Nucleus accumbens (tissue), 56 donors: ENCODE measurements around the gene P2RX3.
"Not testable (repeated sequence)": the region's sequence is repeated elsewhere in the genome, so short reads cannot be mapped to it uniquely, and the experiment has no call there.

Source experiments
- DNase-seq, 56 donors: peaks; one replicate each; lab custom pipeline; 2025; lab: John Stamatoyannopoulos, UW

P2RX3 gene

GRCh38 chr11:57347336-57347735 is 9.2 kb downstream of the P2RX3 start:
- no peak for DNase-seq

DNA sequence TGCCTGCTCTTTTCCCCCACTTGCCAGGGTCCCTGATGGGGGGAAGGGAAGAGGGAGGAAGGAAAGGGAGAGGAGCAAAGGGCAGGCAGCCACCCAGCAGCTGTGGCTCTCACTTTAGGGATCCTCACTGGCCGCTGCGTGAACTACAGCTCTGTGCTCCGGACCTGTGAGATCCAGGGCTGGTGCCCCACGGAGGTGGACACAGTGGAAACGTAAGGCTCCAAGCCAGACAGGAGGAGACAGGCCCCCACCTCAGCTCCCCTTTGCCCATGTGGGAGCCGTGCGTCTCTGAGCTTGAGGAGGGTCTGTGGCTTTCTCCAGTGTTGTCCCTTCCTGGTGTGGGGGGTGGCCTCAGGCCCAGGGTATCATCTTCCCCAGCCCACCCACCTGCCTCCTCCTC is 9.9 kb downstream of the P2RX3 start:
- no peak for DNase-seq

DNA sequence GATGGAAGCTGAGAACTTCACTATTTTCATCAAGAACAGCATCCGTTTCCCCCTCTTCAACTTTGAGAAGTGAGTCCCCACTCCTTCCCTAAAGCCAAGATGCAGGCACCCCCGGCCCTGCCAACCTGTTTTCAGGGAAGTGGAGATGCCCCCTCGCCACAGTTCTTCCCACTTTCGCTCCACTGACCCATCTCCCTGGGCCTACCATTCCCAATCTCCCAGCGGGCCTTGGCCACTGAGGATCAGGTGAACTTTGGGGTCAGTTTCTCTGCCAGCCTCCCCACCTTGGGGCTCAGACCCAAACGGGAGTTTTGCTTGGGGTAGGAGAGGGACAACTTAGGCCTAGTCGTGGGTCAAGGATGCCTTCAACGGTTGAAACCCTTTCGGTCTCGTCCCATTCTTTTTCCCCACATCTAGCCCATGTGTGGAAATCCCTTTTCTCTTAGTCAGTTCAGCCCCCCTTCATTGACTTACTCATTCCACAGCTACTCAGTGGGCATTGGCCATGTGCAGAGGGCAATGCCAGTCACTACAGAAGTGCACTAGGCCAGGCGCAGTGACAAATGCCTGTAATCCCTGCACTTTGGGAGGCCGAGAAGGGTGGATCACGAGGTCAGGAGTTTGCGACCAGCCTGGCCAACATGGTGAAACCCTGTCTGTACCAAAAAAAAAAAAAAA is 10.6 kb downstream of the P2RX3 start:
- DNase-seq, result no peak

GRCh38 chr11:57349491-57350274 is 11.5 kb downstream of the P2RX3 start:
- peak in 43 of 56 donors; percentile 5 to 71 (median 30) for DNase-seq

DNA sequence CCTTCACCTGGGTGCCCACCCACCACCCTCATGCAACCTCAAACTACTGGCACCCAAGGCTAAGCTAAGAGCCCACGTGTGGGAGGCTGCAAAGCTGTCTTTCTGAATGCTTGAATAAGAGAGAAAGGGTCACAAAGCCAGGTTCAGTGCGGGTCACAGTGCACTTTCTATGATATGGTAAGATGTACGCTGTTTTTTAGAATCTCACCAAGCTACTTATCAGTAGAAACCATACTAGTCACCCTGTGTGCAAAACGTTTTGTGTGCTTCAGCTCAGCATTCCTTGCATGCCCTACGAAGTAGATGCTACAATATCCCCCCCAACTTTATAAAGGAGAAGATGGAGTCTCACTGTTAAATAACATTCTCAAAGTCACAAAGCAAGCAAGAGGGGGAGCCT is 14.9 kb downstream of the P2RX3 start:
- no peak for DNase-seq

- no peak for DNase-seq
These were observed 15.3 kb downstream of the P2RX3 start for GRCh38 chr11:57353446-57353845.

- no peak for DNase-seq
These were observed 15.7 kb downstream of the P2RX3 start for GRCh38 chr11:57353852-57354251.

DNA sequence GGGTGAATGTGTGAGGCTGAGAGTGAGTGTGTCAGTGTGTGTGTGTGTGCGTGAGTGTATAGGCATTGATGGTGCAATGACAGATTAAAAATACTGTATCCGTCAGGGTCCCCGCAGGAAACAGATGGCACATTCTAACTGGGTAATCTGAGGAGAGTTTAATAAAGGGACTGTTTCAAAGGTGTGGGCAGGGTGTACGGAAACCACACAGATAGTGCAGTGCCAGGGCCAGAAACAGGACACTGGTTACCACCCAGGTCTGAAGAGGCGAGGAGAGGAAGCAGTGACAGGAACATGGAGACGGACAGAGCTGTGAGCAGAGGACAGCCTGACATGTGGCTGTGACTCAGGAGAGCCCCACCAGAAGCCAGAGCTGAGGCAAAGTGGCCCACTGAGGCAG is 16.5 kb downstream of the P2RX3 start:
- DNase-seq, result no peak

- DNase-seq, result no peak
These were observed 18.1 kb downstream of the P2RX3 start for GRCh38 chr11:57356268-57356667.

DNA sequence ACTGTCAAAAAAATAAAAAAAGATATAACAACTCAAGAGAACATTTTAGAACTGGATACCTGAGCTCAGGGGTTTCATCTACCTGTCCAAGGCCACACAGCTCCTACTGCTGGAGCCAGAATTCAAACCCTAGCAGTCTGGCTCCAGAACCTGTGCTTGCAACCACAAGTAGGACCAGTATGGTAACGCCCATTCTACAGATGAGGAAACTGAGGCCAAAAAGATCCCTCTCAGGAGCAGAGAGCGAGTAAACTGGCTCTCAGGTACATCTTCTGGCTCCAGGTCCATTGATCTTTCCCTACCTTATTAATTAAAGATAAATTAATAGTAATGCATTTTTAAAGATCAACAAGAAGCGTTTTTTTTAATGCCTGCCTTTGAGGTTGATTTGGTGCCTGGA is 19.2 kb downstream of the P2RX3 start:
- DNase-seq, result no peak

DNA sequence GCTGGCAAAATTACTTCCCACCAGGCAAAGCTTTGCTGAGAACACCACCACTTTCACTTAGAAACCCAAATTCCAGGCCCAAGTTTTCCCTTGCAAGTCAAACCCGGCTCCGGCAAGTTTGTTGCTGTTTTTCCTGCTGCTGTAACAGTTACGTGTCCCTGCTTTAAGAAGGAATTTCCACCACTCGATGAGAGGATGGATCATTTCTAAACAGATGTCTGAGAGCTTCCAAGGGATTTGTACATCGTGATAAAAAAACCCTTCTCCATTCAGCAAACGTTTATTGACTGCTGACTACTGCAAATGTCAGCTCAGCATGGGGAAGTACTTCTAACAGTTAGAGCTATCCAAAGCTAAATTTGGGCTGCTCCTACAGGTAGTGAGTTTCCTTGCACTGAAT is 19.7 kb downstream of the P2RX3 start:
- no peak for DNase-seq

DNA sequence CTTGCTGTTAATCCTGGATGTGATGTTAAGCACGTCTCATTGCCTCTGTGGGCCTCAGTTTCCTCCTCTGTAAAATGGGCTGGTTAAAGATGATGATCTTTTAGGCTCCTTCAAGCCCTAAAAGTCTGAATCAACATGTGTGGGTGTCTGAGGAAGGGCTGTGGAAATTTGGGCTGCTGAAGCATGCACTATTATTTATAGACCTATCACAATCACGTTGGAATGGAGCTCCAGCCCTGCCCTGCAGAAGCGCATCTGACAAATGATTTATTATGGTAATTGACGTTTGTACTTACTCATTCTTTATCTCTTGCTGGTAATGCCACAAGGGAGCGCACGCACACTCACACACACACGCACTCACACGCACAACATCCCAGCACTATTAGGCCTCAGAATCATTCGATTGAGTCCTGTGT is 20.4 kb downstream of the P2RX3 start:
- DNase-seq, result peak in 3 of 56 donors; percentile 3 to 29 (median 12)

- no peak for DNase-seq
These were observed 20.8 kb downstream of the P2RX3 start for GRCh38 chr11:57358991-57359390.

DNA sequence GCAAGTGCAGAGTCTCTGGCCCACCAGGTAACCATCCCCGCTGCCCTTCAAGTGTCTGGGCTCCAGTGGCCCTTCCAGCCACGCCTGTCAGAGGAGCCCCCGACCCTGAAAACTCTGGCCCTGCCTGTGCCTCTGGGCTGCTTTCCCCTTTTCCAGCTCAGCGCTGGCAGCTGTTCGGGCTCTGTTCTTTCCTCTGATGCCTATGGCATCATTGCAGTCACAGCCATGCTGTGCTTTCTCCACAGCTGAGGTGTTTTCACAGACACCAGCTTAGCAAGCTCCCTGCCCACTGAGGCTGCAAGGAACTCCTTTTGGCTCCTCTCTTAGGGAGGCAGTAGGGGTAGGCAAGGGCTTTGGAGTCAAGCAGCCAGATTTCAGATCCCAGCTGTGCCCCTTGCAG is 21.2 kb downstream of the P2RX3 start:
- DNase-seq, result no peak

- DNase-seq, result no peak
These were observed 21.9 kb downstream of the P2RX3 start for GRCh38 chr11:57359896-57360690.

- DNase-seq, result no peak
These were observed 22.8 kb downstream of the P2RX3 start for GRCh38 chr11:57360991-57361390.

- DNase-seq, result not testable (repeated sequence)
These were observed 23.3 kb downstream of the P2RX3 start for GRCh38 chr11:57361420-57361819.

GRCh38 chr11:57361926-57362325 is 23.8 kb downstream of the P2RX3 start:
- DNase-seq, result no peak

DNA sequence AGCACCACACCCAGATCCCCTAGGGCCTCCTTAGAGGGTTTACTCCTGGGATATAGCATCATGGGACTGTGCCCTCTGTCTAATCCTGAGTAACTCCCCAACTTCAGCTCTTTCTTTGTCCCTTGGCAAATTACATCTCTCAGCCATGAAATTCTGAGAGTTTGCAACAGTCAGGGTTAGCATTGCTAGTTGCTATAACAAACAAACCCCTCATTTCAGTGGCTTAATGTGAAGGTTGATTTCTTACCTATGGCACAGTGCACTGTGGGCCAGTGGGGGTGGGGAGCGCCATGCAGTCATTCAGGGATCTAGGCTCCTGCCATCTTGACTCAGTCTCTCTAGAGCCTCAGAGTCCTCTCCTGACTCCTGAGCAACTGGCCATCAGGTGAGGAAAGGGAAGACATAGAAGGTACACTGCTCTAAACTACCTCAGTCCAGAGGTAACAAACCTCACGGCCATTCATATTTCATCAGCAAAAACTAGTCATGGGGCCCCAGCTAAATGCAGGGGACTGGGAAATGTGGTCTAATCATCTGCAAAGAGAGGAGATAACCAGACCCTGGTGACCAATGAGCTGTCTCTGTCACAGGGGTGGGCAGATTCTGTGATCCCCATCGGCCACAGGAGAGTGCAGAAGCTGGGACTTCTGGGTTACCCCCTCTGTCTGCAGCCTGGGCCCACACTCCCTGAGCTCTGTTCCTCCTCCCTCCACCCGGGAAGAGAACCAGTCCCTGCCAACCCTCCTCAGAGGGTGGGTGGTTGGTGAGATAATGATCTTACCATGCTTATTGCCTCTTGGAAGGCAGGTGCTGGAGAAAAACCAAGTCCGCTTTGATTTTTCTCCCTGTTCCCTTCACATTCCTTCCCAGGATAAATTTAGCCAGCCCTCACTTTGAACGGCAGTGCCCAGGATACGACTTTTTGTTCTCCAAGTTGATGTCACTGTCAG is 25.3 kb downstream of the P2RX3 start:
- DNase-seq, result no peak
